GM21528 (cell line): ENCODE measurements around the gene CEP63.

ENCODE experiments used
- ATAC-seq: cut with Tn5 transposase; IDR thresholded peaks from one replicate; pipeline ENCODE4 v1.9.1; 2021; ENCODE audit warnings: mild to moderate bottlenecking, moderate library complexity; ENCODE audit not compliant: unreplicated experiment, low FRiP score

Gene CEP63

GRCh38 chr3:134466331-134466730 is 19.5 kb upstream of the CEP63 start:
- no peak for ATAC-seq

DNA sequence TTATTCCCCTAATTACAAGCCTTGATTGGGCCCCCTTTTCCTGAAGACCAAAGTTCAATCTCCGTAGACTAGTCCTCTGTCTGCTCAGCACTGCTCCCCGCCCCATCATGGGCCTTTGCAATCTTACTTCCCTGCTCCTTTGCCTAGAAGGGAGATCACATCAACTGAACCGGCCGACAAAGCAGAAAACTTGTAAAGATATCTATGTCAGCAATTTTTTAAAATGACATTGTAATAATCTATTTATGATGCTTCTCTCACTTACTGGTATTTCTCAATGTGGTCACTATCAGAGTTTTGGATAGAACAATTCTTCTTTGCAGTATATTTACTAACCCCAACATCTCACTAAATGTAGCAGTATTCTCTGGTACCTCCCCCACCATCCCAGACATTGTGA is 17.3 kb upstream of the CEP63 start:
- no peak for ATAC-seq

DNA sequence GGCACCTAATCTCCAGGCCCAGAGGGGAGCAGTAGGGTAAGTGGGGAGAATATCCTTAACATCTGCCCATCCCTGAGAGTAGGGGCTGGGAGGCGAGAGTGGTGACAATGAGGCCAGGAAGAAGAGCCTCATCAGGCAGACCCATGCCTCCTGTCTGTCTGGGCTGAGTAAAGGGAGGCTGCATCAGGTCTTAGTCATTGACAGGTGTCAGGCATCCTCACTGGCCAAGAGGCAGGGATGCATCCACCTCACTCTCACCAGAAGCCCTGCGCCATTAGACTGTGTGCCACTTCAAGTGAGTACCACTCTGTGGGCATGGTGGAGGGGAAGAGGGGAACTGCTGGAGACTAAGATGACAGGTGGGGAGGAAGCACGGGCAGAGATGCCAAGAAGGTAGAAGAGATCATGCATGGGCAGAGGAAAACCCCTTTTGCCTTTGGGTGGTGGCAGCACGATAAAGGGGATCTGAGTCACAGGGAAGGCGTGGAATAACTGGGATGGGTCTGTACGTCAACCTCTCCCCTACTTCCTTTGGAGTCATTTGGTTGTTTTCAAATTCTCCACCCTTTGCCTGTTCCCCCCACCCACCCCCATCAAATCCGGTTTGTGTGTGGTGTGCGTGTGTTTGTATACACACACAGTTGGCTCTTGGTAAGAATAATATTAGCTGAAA is 14.2 kb upstream of the CEP63 start:
- no peak for ATAC-seq

DNA sequence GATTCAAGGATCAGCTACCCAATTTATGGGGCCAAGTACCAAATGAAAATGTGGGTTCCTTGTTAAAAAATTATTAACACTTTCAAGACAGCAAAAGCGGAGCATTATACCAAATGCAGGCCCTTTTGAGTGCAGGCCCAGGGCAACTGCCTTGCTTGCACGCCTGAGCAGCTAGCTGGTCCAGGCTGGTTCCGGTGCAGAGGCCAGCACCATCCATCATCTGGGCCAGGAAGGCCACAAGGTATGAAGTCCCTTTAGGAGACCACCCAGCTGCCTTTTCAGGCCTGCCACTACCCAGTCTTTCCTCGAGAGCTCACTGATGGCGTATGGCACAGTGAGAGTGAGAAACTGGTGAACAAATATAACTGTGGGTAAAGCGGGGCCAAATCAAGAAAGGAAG is 13.0 kb upstream of the CEP63 start:
- ATAC-seq, result no peak

DNA sequence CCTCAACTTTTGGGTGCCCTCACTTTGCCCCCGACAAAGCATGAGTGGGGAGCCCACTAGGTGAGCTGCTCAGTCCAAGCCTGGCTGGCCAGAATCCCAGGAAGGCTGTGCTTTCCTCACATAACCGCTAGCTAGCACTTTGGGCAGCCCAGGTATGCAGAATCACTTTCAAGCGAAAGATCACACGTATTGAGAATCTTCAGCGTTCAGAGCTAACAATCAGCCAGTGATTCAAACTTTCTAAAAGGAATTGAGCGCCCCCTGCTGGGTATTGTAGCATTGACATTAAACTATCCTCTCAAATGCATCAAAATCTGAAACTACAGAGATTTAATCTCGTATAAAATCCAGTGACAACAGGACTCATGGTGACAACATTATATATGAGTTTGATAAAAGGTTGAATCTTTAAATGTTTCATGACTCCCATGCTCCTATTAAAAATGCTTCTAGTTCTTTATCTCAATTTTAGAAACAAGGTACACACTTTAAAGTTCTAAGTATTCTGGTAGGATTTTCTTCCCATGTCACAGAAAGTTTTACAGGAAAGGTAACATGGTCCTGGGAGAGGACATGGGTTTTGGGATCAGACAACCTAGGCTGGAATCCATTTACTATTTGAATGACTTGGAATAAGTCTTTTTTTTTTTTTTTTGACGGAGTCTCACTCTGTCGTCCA is 11.8 kb upstream of the CEP63 start:
- no peak for ATAC-seq

- ATAC-seq, result no peak
These were observed 10.9 kb upstream of the CEP63 start for GRCh38 chr3:134474956-134475355.

DNA sequence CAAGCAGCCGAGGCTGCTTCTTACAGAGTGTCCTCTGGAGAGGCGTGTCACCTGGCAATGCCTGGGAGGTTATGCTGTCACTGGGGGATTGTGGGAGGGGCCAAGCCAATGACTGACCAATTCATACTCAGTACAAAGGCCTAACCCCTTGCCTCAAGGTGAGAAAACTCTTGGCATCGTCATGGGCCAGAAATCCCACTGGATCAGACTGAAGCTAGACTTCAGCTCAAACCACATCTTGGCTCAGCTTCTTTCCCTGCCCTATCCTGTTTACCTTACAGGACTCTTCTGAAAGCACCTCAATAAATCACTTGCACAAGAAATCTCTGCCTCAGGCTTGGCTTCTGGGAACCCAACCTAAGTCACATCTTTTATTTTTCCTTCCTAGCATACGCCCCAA is 9.6 kb upstream of the CEP63 start:
- no peak for ATAC-seq

GRCh38 chr3:134477002-134477401 is 8.9 kb upstream of the CEP63 start:
- ATAC-seq, result no peak

DNA sequence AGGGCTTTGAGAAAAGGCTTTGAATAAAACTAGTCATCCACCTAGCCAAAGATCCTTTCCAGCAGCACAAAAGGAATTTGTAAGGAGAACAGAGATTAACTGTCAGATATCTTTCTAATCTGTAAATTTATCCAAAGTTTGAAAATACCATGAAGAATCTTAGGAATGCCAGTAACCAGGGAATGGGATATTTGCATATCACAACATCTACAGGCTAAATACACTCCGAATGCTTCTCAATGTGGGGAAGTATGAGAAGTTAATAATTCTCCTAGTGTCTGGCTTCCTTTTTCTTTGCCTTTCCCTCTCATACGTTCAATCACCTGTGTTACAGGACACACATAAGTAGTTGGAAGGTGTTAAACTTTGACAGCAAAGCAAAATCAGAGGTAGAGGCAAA is 7.9 kb upstream of the CEP63 start:
- ATAC-seq, result no peak

- no peak for ATAC-seq
These were observed 5.3 kb upstream of the CEP63 start for GRCh38 chr3:134480546-134480945.

DNA sequence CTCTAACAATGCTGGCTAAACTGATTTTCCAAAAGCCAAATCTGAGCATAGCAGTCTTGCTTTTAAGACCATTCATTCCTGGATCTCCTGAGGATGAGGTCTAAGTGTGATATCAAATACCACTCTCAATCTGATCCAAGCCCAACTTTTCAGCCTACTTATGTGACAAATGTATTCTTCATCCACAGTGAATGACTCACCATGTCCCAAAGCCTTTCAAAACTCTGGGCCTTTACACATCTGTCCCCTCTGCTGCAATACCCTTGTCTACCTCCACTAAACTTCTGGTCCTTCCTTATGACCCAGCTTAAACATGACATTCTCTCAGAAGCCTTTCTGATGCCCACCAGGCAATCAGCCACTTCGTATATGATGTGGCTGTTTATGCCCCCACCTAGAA is 4.7 kb upstream of the CEP63 start:
- no peak for ATAC-seq

DNA sequence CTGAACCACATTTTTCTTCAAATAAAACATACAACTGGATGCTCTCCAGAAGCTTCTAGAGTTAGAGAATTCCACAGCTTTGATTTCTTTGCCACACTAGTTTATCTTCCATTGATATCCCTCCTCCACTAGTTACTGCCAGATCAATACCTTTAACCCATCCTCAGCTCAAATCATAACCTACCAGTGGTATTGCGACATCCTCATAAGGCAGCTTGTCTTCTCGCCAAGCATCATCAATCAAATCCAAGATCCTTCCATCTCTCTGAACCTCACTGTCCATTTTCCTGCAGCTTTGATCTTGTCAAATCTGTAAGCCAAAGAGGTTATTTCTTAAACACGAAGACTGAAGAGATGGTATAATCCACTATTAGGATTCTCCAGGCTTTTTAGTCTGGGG is 3.2 kb upstream of the CEP63 start:
- ATAC-seq, result no peak

DNA sequence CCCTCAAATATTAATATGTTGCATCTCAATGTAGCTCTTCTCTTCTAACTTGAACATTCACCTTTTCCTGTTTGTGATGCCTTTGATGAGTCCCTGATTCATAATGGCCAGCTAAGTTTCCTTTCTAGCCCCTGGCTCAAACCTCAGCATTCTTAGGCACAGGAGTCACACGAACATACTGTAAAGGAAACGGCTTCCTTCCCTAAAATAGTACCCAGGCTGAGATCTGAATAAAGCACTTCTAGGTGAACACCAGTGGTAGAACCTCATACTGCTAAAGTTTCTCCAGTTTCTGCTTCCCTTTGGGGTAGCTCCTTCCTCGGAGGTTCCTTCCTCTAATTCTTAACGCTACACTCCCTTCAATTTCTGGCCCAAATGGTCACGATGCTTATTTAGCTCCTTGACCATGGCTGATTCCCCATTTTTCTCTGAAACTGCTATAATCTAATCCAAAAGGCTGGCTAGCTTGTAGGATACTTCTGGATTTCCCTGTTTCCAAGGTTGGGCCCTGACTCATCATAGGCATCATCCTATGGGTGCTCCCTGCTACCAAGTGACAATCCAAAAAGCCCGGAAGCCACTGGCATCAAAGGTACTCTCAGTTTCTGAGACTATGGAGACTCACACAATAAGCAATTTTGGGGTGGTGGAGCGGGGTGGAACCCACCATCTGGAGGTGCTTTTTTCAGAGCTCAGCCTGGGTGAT is 2.5 kb upstream of the CEP63 start:
- no peak for ATAC-seq

GRCh38 chr3:134485075-134485717 is 661 bp upstream of the CEP63 start:
- peak; percentile 14 for ATAC-seq

DNA sequence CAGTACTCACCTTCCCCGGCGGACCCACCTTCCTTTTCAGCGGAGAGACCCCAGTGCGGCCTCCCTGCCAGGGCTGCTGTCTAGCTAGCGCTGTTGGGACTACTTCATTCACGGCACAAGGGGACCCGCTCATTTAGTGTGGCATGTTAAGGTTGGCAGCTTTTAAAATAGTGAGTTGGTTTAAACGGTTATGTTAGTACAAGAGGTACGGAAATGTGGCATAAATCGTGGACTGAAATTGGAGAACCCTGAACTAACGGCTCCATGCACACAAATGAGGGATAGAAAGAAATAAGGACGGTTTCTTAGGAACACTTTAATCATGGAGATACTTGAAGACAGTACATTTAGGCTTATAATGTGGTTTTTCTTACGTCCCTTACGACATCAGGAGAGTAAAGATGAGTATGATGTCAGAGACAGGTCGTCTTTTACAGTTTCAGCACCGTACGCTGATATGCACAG is 752 bp downstream of the CEP63 start:
- no peak for ATAC-seq

- ATAC-seq, result no peak
These were observed 1.5 kb downstream of the CEP63 start for GRCh38 chr3:134487406-134487805.

DNA sequence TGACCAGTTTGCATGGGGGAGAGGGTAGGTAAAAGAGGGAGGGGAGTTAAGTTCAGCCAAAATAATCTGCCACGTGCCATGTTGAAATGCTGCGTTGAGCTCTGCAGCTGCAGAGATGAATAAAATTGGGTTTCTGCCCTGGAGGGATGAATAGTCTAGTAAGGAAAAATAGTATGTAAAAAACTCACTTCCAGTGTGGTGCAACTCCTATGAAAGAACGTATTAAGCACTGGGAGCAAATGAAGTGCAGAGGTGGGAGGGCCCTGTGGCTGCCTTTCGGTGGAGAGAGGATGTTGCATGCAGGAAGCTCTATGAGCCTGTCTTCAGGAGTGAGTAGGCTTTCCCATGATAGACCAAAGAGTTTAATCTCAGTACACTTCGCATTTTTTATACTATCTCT is 8.6 kb downstream of the CEP63 start:
- ATAC-seq, result no peak

- no peak for ATAC-seq
These were observed 10.1 kb downstream of the CEP63 start for GRCh38 chr3:134495980-134496379.

GRCh38 chr3:134496471-134497071 is 10.7 kb downstream of the CEP63 start:
- ATAC-seq, result no peak

GRCh38 chr3:134503266-134503665 is 17.4 kb downstream of the CEP63 start:
- no peak for ATAC-seq

DNA sequence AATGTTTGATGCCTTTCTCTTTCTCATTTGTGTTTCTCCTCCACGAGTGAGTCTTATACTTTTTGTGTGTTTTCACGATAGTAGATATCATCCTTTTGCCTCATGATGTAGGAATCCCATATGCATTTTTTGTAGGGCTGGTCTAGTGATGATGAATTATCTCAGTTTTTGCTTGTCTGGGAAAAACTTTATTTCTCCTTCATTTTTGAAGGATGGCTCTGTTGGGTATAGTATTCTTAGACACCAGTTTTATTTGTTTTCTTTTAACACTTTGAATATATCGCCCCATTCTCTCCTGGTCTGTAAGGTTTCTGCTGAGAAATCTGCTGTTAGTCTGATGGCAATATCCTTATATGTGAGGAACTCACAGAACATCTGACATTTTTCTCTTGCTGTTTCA is 18.3 kb downstream of the CEP63 start:
- no peak for ATAC-seq
